Type B pancreatic cell (in vitro differentiated cells): ENCODE data around the gene DTNB. TPM values are rescaled to one million over a fixed set of nuclear protein-coding genes. Genes with fewer than 3 reads are reported as not detected.

Experiments used
- DNase-seq: peaks from one replicate; pipeline ENCODE4 v3.0.0; 2021; ENCODE audit warnings: mixed read lengths; ENCODE audit not compliant: unreplicated experiment; ENCODE audit errors: extremely low spot score
- H3K27ac Mint-ChIP-seq: 2 replicates; pipeline ENCODE4 v1.8.0; 2021; ENCODE audit warnings: mild to moderate bottlenecking, mixed read lengths
- H3K27me3 Mint-ChIP-seq: 2 replicates; pipeline ENCODE4 v1.8.0; 2021; ENCODE audit warnings: mixed read lengths
- H3K36me3 Mint-ChIP-seq: 2 replicates; pipeline ENCODE4 v1.8.0; 2021; ENCODE audit warnings: mixed read lengths
- H3K4me1 Mint-ChIP-seq: one replicate; pipeline ENCODE4 v1.8.0; 2021; ENCODE audit warnings: mixed read lengths; ENCODE audit not compliant: unreplicated experiment
- H3K4me3 Mint-ChIP-seq: 2 replicates; pipeline ENCODE4 v1.8.0; 2021; ENCODE audit warnings: mild to moderate bottlenecking, mixed read lengths
- H3K9me3 Mint-ChIP-seq: 2 replicates; pipeline ENCODE4 v1.8.0; 2021; ENCODE audit warnings: mixed read lengths
- CTCF ChIP-seq: fragments of 200-600 bp; sonication (generic); conservative IDR thresholded peaks from 2 replicates; pipeline ENCODE4 v1.5.0; 2021; ENCODE audit warnings: antibody characterized with exemption, mild to moderate bottlenecking
- total RNA-seq: library from RNA; stranded (reverse); gene quantifications from 2 replicates; pipeline ENCODE4 v1.2.1, GENCODE V29; 2021; ENCODE audit warnings: low replicate concordance

DTNB gene
- total RNA-seq, 1 donor from 2014 or later: 28.6 TPM

- Mint-ChIP-seq H3K4me1 (peaks cover 14% of the 10 kb centered on the region), H3K27me3 (no peaks in the 10 kb centered on the region), H3K36me3 (peaks cover 16% of the 10 kb centered on the region), H3K27ac (no peak overlapping the region), H3K4me3 (no peak overlapping the region), H3K9me3 (no peaks in the 10 kb centered on the region)
- no peak for DNase-seq
- TF ChIP-seq CTCF: no peak
Observed at GRCh38 chr2:25380023-25380422, 293.4 kb downstream of the DTNB start.

- DNase-seq: no peak
- H3K9me3 Mint-ChIP-seq: no peaks in the 10 kb centered on the region
- H3K36me3 Mint-ChIP-seq: peaks cover 16% of the 10 kb centered on the region
- no peak overlapping the region for H3K27ac Mint-ChIP-seq
- no peaks in the 10 kb centered on the region for H3K27me3 Mint-ChIP-seq
- no peak overlapping the region for H3K4me3 Mint-ChIP-seq
- H3K4me1 Mint-ChIP-seq: peaks cover 14% of the 10 kb centered on the region
- TF ChIP-seq CTCF: no peak
Observed at GRCh38 chr2:25379535-25379934, 293.8 kb downstream of the DTNB start.

GRCh38 chr2:25378731-25379490 is 294.5 kb downstream of the DTNB start:
- Mint-ChIP-seq H3K9me3 (no peaks in the 10 kb centered on the region), H3K27me3 (peaks cover 3% of the 10 kb centered on the region), H3K4me1 (peaks cover 14% of the 10 kb centered on the region), H3K4me3 (no peak overlapping the region), H3K27ac (no peak overlapping the region), H3K36me3 (peaks cover 16% of the 10 kb centered on the region)
- no peak for TF ChIP-seq CTCF
- DNase-seq: no peak

- H3K9me3 Mint-ChIP-seq: no peaks in the 10 kb centered on the region
- DNase-seq: no peak
- peaks cover 14% of the 10 kb centered on the region for H3K4me1 Mint-ChIP-seq
- H3K4me3 Mint-ChIP-seq: peak overlapping the region; percentile 80
- H3K27ac Mint-ChIP-seq: peak overlapping the region; percentile 86
- peaks cover 3% of the 10 kb centered on the region for H3K27me3 Mint-ChIP-seq
- peaks cover 16% of the 10 kb centered on the region for H3K36me3 Mint-ChIP-seq
- no peak for TF ChIP-seq CTCF
Observed at GRCh38 chr2:25377822-25378421, 295.5 kb downstream of the DTNB start.

GRCh38 chr2:25376750-25377621 is 296.4 kb downstream of the DTNB start:
- peak overlapping the region; percentile 86 for H3K27ac Mint-ChIP-seq
- H3K9me3 Mint-ChIP-seq: no peaks in the 10 kb centered on the region
- peaks cover 14% of the 10 kb centered on the region for H3K4me1 Mint-ChIP-seq
- peak; percentile 93 for DNase-seq
- H3K27me3 Mint-ChIP-seq: peaks cover 3% of the 10 kb centered on the region
- H3K36me3 Mint-ChIP-seq: peaks cover 16% of the 10 kb centered on the region
- peak; percentile 100 for TF ChIP-seq CTCF
- peak overlapping the region; percentile 80 for H3K4me3 Mint-ChIP-seq
